NCI-H748 (cell line): ENCODE data around the gene NGEF.

Source experiments
- DNase-seq: peaks from one replicate; lab custom pipeline; 2025; ENCODE audit not compliant: unreplicated experiment; lab: John Stamatoyannopoulos, UW

Gene NGEF

DNA sequence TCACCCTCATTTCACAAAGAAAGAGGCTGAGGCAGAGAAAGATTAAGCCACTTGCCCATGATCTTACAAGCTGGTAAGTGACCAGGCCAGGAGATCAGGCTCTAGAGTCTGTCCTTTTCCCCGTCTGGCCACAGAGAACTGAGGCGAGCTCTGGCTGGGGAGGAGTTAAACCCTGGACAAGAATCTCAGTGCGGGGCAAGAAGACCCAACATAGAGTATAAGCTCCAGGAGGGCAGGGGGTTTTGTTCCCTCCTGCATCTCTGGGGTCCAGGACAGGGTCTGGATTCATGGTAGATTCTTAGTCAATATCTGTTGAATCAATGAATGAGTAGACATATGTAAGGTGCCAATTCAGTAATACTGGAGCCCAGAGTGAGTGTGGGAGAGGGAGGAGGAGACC, 34.1 kb upstream of the NGEF start:
- DNase-seq, result no peak

DNA sequence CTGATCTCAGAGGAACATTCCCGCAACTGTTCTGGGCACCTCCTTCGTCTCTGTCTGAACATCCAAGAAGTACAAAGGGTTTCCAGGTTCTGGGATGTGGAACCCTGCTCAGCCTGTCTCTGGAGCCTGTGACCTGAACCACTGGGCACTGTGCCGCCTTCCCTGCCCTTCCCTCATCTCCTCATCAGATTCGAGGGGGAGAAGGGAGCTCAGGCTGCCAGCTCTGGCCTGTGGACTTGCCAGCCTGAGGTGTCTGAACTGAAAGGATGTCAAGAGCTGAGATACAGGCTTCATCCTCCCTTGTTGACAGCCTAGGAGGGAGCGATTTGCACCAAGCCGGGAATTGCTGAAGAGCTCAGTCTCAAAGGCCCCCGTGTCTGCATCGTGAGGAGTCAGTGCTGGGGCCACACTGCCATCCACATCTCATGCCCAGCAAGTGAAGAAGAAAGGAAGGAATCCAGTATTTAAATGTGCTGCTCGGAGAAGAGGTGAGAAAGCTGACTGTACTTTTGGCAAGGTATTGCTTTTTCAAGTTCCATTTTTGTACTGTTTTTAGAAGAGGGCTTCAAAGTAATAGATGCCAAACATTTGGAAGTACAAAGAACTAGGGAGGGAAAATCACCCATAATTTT, 32.0 kb upstream of the NGEF start:
- no peak for DNase-seq

DNA sequence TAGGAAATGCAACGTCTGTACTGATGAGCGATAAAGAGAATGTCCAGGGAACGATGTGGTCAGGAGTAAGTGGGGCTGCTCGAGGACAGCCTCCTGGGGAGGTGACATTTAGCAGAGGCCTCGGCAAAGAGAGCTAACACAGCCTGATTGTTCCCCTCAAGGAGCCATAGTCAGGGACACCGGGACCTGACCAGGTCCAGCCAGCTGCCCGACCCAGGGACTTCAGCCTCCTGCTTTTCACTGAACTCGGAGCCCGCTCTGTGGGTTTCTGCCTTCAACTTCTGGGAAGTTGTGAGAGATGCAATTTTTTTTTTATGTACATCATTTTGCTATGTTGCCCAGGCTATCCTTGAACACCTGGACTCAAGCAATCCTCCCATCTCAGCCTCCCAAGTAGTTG, 29.5 kb upstream of the NGEF start:
- no peak for DNase-seq

DNA sequence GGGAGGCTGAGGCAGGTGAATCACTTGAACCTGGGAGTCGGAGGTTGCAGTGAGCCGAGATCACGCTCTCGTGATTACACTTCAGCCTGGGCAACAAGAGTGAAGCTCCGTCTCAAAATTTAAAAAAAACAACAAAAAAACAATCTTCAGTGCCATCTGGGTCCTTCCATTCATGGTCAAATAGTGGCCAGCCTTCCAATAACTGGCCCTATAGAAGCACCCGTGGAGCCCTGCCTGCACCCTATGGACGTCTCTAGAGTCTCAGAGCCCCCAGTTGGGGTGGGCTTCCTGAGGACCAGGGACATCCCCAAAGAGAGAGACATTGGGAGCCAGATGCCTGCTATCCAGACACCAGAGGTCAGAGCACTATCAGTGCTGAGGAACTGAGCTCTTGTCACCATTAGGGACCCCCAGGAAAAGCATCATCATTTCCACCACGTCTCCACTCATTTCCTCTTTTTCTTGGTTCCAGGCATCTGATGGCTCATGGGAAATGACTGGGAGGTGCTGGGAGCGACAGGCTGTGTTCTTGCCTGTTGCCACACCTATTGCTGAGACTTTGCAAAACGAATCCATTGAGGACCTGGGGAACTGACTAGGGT, 28.8 kb upstream of the NGEF start:
- no peak for DNase-seq

DNA sequence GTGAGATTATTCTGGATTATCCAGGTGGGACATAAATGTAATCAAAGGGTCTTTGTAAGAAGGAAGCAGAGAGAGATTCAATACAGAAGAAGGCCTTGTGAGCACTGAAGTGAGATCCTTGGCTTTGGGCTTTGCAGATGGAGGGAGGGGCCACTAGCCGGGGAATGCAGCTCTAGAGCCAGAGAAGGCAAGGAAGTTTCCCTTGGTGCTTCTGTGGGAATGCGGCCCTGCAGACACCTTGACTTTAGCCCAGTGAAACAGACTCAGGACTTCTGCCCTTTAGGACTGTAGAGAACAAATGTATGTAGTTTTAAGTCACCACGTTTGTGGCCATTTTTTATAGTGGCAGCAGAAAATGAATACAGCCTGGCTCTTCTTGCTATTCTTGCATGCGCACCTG, 27.5 kb upstream of the NGEF start:
- DNase-seq, result no peak

DNA sequence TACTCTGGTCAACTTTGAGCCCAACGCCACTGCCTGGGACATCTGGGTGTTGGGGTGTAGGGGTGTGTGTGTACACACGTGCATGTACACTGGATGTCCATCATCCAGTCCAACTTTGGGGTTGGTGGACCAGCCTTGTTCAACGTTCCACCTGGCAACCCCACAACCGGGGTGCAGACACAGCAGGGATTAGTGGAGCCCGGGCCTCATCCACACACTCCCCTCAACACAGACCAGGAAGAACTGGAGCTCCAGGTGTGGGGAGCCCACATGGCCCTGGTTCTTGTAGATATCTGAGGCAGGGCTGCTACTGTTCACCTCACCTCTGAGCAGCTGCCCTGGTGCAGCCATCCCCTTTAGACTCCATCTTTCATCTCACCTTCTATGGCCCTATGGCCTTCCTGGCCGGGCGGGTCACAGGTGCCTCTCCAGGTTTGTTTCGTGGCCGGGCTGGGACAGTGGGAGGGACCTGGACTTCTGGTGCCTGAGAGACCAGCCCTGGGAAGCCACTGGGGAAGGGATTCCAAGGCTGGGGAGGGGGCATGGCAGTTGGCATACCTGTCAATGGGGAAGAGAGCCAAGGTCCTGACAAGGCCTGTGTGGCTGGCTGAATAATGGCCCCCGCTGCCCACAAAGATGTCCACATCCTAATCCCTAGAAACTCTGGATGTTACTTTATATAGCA, 26.9 kb upstream of the NGEF start:
- DNase-seq, result no peak

DNA sequence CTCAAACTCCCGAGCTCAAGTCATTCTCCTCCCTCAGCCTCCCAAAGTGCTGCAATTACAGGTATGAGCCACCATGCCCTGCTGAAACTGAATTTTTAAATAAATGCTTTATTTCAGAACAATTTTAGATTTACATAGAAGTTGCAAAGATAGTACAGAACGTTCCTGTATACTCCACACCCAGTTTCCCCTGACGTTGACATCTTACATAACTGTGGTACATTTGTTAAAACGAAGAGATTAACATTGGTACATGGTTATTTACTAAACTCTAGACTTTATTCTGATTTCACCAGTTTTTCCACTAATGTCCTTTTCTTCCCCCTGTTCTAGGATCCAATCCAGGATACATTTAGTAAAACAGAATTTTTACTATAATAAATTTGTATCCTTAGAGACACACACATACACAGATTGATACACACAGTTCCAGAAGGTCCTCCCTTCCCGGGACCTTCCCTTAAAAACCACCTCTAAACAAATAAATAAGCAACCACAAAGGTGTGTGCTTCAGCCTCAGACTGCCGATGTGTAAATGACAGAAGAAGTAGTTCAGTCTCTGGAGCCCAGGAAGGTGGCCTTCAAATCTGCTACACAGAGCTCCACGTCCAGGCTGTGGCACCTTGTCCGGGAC, 26.3 kb upstream of the NGEF start:
- no peak for DNase-seq

DNA sequence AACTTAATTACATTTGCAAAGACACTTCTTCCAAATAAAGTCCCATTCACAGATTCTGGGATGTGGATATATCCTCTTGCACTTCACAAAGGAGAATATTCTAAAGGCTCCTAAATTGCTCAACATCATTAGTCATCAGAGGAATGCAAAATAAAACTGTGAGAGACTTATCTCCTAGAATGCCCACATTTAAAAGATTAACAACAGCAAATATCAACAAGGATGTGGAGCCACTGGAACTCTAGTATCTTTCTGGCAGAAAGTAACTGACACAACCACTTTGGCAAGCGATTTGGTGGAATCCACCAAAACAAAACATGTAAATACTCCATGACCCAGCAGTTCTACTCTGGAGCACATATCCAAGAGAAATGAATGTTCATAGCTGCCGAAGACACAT, 24.0 kb upstream of the NGEF start:
- no peak for DNase-seq

DNA sequence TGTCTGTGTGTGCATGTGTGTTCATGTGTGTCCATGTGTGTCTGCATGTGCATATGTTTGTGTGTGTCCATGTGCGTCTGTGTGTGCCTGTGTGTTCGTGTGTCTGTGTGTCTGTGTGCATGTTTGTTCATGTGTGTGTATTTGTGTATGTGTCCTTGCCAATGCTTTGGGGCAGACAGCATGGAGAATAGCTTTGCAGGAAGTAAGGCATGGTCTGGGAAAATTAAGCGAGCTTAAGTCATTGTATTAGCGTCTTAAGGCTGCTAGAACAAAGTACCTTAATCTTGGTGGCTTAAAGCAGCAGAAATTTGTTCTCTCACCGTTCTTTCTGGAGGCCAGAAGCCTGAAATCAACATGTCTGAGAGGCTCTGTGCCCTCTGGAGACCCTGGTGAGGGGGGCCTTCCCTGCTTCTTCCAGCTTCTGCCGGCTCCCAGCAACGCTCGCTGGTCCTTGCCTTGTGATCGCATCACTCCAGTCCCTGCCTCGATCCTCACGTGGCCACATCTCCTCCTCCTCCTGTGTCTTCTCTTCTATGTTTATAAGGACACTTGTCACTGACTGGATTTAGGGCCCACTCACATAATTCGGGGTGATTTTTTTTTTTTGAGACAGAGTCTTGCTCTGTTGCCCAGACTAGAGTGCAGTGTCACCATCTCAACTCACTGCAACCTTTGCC, 23.2 kb upstream of the NGEF start:
- DNase-seq, result no peak

DNA sequence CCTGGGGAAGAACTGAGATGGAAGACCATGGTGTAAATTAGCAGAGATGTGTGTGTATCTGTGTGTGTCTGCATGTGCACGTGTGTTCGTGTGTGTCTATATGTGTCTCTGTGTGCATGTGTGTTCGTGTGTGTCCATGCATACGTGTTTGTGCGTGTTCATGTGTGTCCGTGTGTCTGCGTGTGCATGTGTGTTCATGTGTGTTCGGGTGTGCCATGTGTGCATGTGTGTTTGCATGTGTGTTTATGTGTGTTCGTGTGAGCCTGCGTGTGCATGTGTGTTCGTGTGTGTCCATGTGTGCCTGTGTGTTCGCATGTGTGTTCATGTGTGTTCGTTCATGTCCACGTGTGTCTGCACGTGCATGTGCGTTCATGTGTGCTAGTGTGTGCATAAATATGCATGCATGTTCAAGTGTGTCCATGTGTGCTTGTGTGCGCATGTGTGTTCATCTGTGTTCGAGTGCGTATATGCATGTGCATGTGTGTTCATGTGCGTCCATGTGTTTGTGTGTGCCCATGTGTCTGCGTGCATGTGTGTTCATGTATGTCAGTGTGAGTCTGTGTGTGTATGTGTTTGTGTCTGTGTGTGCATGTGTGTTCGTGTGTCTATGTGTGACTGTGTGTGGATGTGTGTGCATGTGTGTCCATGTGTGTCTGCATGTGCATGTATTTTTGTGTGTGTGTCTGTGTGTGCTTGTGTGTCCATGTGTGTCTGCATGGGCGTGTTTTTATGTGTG, 22.5 kb upstream of the NGEF start:
- DNase-seq, result no peak

DNA sequence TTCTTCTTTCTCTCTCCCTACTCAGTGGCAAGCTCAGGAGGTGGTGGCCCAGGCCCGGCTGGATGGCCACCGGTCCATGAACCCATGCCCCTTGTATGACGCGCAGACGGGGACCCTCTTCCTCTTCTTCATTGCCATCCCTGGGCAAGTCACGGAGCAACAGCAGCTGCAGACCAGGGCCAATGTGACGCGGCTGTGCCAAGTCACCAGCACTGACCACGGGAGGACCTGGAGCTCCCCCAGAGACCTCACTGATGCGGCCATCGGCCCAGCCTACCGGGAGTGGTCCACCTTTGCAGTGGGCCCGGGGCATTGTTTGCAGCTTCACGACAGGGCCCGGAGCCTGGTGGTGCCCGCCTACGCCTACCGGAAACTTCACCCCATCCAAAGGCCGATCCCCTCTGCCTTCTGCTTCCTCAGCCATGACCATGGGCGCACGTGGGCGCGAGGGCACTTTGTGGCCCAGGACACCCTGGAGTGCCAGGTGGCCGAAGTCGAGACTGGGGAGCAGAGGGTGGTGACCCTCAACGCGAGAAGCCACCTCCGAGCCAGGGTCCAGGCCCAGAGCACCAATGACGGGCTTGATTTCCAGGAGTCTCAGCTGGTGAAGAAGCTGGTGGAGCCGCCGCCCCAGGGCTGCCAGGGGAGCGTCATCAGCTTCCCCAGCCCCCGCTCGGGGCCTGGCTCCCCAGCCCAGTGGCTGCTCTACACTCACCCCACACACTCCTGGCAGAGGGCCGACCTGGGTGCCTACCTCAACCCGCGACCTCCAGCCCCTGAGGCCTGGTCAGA, 21.2 kb upstream of the NGEF start:
- no peak for DNase-seq

DNA sequence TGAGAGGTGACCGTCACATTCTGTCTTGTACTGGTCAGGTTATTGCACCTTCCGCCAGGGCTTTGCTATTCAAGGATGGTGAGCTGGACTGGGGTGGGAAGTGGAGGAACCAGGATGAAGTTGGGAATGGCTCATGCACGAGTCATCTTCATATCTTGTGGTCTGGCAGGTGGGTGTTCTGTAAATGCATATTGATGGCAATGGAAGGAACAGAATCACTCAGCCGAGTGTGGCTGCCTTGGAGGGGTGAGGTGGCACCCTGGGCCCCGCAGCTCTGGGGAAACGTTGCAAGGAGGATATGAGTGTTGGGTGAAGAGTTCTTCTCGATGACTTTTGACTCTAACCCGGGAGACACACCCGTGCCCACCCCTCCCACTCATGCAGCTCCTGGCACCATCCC, 20.6 kb upstream of the NGEF start:
- no peak for DNase-seq

DNA sequence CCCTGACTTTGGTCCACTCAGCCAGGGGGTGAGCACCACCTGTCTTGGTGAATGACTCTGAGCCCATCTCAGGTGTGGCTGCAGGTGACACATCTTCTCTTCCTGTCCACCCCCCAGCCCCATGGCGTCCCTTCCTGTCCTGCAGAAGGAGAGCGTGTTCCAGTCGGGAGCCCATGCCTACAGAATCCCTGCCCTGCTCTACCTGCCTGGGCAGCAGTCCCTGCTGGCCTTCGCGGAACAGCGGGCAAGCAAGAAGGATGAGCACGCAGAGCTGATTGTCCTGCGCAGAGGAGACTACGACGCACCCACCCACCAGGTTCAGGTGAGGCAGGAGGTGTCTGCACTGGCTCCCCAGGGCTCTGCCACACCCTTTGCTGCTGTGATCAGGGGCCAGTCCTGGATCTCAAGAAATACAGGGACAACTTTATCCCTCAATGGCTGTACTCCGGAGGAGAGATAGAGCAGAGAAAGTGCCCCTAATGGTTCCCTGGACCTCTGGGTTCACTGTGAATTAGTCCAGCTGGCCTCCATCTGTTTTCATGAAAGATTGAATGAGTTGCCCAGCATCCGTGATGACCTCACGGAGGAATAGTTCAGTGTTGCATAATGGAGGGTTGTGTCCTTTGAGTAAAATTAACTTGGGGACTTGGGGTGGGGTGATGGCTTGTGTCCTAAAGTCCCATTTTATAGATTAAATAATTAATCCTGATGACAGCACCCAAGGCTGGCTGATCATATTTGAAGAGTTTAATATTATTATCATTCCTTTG, 19.7 kb upstream of the NGEF start, which contains the start of gene NEU2:
TSS of gene NEU2 (plus strand) at position 122 of the 770 bp plus-strand sequence. CDS start at position 122, 0 bp downstream.
- DNase-seq, result no peak

DNA sequence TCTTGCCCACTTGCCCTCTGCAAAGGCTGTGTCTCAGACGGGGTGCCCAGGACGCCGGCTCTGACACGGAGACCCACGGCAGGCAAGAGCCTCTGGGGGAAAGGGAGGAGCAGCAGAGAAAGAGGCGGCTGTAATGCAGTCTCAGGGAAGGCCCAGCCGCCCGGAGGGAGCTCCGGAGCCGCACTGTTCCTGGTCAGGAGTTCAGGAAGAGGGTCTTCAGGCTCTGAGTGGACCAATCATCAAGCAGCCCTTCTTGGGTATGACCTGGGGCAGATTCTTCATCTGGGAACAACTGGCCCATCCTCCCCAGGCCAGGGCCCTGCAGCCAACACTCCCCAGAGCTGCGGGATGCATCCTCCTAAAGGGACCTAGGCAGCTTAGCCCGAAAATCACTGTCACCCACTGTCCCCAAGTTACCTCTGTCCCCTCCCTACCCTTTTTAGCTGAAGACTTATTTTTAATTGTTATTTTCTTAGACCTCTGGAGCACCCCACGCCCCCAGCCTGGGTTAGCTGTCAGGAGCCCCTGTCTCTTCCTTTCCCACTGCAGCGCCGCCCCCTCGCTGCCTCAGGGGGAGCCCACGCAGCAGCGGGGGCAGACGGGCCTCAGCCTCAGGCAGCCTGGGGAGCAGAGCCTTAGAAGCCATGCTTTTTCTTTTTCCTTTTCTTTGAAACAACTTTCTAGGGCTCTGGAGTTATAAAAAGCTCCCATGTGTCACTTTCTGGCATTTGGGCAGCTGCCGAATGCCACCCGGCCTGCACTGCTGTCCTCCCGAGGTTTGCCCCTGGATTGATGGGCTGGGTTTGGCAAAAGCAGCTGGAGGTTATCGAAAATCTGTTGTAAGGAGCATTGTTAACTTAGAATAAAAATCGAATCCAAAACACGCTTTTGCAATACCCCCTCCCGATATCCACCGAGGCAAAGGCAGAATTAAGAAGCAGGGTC, 18.8 kb upstream of the NGEF start:
- DNase-seq, result no peak

DNA sequence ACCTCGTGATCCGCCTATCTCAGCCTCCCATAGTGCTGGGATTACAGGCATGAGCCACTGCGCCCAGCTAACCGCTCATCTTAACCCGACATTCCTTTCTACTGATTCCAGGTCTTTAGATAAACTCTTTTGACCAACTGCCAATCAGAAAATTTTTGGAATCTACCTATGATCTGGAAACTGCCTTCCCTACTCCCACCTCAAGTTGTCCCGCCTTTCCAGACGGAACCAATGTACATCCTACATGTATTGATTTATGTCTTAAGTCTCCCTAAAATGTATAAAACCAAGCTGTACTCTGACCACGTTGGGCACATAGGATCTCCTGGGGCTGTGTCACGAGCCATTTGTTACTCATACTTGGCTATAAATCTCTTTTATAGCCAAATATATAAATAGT, 16.3 kb upstream of the NGEF start:
- DNase-seq, result no peak

DNA sequence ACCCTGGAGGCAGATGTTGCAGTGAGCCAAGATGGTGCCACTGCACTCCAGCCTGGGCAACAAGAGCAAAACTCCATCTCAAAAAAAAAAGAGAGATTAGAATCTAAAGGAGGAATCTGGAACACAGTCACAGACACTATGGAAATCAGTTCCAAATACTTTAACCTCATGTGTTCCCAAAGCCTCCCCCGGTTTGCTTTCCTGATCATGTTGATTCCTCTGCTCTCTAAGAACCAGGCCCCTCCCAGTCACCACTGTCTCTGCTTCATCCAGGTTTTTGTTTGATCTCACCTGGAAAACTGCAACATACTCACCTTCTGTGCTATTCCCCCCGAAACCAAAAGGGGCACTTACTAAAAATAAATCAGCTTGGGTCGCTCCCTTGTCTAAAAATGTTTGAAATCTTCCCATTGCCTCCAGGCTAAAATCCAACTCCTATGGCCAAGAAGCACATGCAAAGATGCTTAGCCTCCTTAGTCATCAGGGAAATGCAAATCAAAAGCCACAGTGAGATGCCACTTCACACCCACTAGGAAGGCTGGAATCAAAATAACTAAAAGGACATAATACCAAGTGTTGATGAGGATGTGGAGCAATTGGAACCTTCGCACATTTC, 13.2 kb upstream of the NGEF start:
- DNase-seq, result no peak

DNA sequence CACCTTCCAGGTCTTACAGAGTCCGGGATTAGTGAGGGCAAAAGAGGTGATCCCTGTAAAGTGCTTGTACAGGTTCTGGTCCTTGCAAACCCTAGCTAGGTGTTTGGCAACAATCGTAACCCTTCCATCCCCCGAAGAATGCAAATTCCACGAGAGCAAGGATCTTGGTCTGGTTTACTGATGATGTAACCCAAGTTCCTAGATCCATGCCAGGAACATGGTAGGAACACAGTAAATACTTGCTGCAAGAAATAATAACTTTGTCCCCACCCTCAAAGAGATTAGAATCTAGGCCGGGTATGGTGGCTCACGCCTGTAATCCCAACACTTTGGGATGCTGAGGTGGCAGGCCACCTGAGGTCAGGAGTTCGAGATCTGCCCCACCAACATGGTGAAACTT, 12.7 kb upstream of the NGEF start:
- DNase-seq, result no peak
